ENCODE data around the gene TPI1. TPM values are rescaled to one million over a fixed set of nuclear protein-coding genes. Genes with fewer than 3 reads are reported as not detected.

Gene TPI1
- total and polyA plus RNA-seq, 2 of the 8 experiments (the other 6 are each of a cell fraction or from before 2014, with no cell fraction given) = 910 to 3,018 TPM

DNA sequence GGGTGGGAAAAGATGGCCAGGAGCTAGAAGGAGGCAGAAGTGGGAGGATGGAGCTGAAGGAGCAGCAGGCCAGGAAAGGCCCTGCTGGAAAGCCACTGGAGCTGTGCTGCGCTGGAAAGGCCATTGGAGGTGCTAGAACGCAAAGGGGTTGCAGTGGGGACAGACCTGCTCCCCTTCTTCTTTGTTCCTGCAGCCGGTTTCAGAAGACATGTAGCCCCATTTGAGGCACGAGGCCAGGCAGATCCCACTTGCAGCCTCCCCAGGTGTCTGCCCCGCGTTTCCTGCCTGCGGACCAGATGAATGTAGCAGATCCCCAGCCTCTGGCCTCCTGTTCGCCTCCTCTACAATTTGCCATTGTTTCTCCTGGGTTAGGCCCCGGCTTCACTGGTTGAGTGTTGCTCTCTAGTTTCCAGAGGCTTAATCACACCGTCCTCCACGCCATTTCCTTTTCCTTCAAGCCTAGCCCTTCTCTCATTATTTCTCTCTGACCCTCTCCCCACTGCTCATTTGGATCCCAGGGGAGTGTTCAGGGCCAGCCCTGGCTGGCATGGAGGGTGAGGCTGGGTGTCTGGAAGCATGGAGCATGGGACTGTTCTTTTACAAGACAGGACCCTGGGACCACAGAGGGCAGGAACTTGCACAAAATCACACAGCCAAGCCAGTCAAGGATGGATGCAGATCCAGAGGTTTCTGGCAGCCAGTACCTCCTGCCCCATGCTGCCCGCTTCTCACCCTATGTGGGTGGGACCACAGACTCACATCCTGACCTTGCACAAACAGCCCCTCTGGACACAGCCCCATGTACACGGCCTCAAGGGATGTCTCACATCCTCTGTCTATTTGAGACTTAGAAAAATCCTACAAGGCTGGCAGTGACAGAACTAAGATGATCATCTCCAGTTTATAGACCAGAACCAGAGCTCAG, 48.0 kb upstream of the TPI1 start:
- H2BK5ac ChIP-seq (ENCODE audit: low read depth, low read length) = peak overlapping the region; percentile 78; the same call in 1 of the 2 replicates
- H2BK20ac ChIP-seq (ENCODE audit: low read length) = peak overlapping the region; percentile 69
- no peak overlapping the region for H4K5ac ChIP-seq (ENCODE audit: insufficient read length, low read depth, low read length)
- H3K4me2 ChIP-seq (ENCODE audit: insufficient read depth in 1 of 2, low read depth in 2 of 2, low read length in 2 of 2) = peak overlapping the region; percentile 26 to 94; a peak in 2 of 4 replicates
- H3K27ac ChIP-seq (ENCODE audit: low read depth, low read length) = no peak overlapping the region
- no peaks in the 10 kb centered on the region; the same call in 1 of the 2 replicates for H3K79me1 ChIP-seq (ENCODE audit: low read depth, low read length)
- H3K9me3 ChIP-seq (ENCODE audit: insufficient read depth in 2 of 2, low read depth in 1 of 2, low read length in 1 of 2) = peaks cover 0 to 2% of the 10 kb centered on the region in 2 experiments; a peak in 1 of 4 replicates
- peaks cover 20% of the 10 kb centered on the region for H3K23me2 ChIP-seq (ENCODE audit: low read depth, low read length)
- no peak overlapping the region for H2AFZ ChIP-seq (ENCODE audit: low read length)
- WGBS, 2 experiments (ENCODE audit: extremely low coverage in 1 of 2, insufficient coverage in 1 of 2, insufficient read length in 1 of 2, insufficient replicate concordance in 2 of 2, low coverage in 1 of 2, low lambda C conversion rate in 2 of 2, missing lambda C conversion rate in 1 of 2) = 73% methylated on average over 13 of the region's 13 CpGs; no CpG with 5 or more reads in 1 of the 2 experiments
- ChIA-PET POLR2A (ENCODE audit: partially characterized antibody) (interaction anchor here (1.1 to 27.1 kb wide), 12 partner anchors 9 to 72 kb away, joined by 3 to 388 read pairs (median 6); partner anchors contain the start of genes CDCA3, GNB3, MLF2 and P3H3), CTCF (ENCODE audit: partially characterized antibody) (interaction anchor here (0.5 to 23.7 kb wide), 8 partner anchors 10 to 373 kb away, joined by 3 to 532 read pairs (median 6); partner anchors contain the start of genes CD4, LAG3, MLF2 and PTMS)
- no peak overlapping the region; the same call in 1 of the 2 replicates for H4K8ac ChIP-seq (ENCODE audit: extremely low read depth, insufficient read depth, low read length)
- H2BK12ac ChIP-seq (ENCODE audit: low read depth, low read length) = peak overlapping the region; percentile 84; the same call in 1 of the 2 replicates
- FAIRE-seq (no peak), DNase-seq (ENCODE audit: low read depth in 1 of 2, low spot score in 2 of 2) (no peak)
- H3K18ac ChIP-seq (ENCODE audit: extremely low read depth, low read length) = peak overlapping the region; percentile 63; the same call in 1 of the 2 replicates
- H3K79me2 ChIP-seq (ENCODE audit: control insufficient read depth in 1 of 2, insufficient read depth in 2 of 2, low read length in 2 of 2) = no peaks in the 10 kb centered on the region
- no peak overlapping the region for H3K23ac ChIP-seq (ENCODE audit: insufficient read length)
- no peak overlapping the region for H2BK120ac ChIP-seq (replicated peaks; ENCODE audit: low read depth, low read length)
- peak overlapping the region; percentile 98 for H2AK5ac ChIP-seq (ENCODE audit: low read depth, low read length)
- peak overlapping the region; percentile 96 for H2BK15ac ChIP-seq (ENCODE audit: low read length)
- H3K27me3 ChIP-seq (replicated peaks in 1 of 4; ENCODE audit: control insufficient read depth in 3 of 4, extremely low read depth in 1 of 4, insufficient read depth in 3 of 4, low read length in 3 of 4) = peaks cover 0 to 7% (median 2%) of the 10 kb centered on the region in 4 experiments; a peak in 4 of 7 replicates
- H3K4me1 ChIP-seq (replicated peaks in 1 of 4; ENCODE audit: control insufficient read depth in 3 of 4, insufficient read depth in 4 of 4, low read length in 3 of 4) = peaks cover 4 to 50% (median 28%) of the 10 kb centered on the region in 4 experiments
- no peak overlapping the region for H3K56ac ChIP-seq (replicated peaks; ENCODE audit: insufficient read length, low read depth, low read length)
- H3K4me3 ChIP-seq (ENCODE audit: extremely low read depth in 1 of 4, insufficient read depth in 2 of 4, low read depth in 3 of 4, low read length in 4 of 4) = peak overlapping the region in 1 of 4 experiments; percentile 46; a peak in 3 of 8 replicates
- H3K14ac ChIP-seq (ENCODE audit: insufficient read length) = no peak overlapping the region
- peaks cover 0 to 10% of the 10 kb centered on the region in 2 experiments for H4K20me1 ChIP-seq (replicated peaks in 1 of 2; ENCODE audit: control insufficient read depth in 1 of 2, insufficient read depth in 2 of 2, low read length in 2 of 2)
- H3K9ac ChIP-seq (replicated peaks in 1 of 4; ENCODE audit: extremely low read depth in 1 of 4, low read depth in 3 of 4, low read length in 3 of 4) = no peak overlapping the region; a peak in 1 of 7 replicates
- H3K4ac ChIP-seq (replicated peaks; ENCODE audit: insufficient read length, low read depth, low read length) = no peak overlapping the region
- H4K91ac ChIP-seq (replicated peaks; ENCODE audit: insufficient read length, low read length) = no peak overlapping the region
- TF ChIP-seq HDAC2 (IDR thresholded peaks at IDR 0.05; ENCODE audit: borderline replicate concordance in 1 of 2, low read depth in 2 of 2, low read length in 2 of 2) = no peak
- TF ChIP-seq RXRA (IDR thresholded peaks at IDR 0.05; ENCODE audit: insufficient read depth, low read depth, low read length) = no peak
- TF ChIP-seq, protein P1, sequence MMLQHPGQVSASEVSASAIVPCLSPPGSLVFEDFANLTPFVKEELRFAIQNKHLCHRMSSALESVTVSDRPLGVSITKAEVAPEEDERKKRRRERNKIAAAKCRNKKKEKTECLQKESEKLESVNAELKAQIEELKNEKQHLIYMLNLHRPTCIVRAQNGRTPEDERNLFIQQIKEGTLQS (IDR thresholded peaks at IDR 0.05; ENCODE audit: insufficient read depth, low read depth, low read length) = no peak
- no peak for TF ChIP-seq CREB1 (IDR thresholded peaks at IDR 0.05)
- TF ChIP-seq, protein P2, sequence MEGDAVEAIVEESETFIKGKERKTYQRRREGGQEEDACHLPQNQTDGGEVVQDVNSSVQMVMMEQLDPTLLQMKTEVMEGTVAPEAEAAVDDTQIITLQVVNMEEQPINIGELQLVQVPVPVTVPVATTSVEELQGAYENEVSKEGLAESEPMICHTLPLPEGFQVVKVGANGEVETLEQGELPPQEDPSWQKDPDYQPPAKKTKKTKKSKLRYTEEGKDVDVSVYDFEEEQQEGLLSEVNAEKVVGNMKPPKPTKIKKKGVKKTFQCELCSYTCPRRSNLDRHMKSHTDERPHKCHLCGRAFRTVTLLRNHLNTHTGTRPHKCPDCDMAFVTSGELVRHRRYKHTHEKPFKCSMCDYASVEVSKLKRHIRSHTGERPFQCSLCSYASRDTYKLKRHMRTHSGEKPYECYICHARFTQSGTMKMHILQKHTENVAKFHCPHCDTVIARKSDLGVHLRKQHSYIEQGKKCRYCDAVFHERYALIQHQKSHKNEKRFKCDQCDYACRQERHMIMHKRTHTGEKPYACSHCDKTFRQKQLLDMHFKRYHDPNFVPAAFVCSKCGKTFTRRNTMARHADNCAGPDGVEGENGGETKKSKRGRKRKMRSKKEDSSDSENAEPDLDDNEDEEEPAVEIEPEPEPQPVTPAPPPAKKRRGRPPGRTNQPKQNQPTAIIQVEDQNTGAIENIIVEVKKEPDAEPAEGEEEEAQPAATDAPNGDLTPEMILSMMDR (IDR thresholded peaks at IDR 0.05; ENCODE audit: control extremely low read depth in 1 of 3, insufficient read depth in 1 of 3, low read depth in 1 of 3, low read length in 3 of 3) = peak in 1 of 3 experiments; percentile 30; a peak in 1 of 4 replicates
- H3K36me3 ChIP-seq (ENCODE audit: control insufficient read depth in 2 of 4, insufficient read depth in 4 of 4, low read length in 3 of 4) = no peaks in the 10 kb centered on the region; a peak in 1 of 8 replicates

Data from H1 (cell line).